MM.1S (cell line): Measurements from ENCODE around the gene KRT38.

ENCODE experiments used
- DNase-seq: peaks from one replicate; pipeline ENCODE4 v3.0.0-alpha.2; 2015
- H2AFZ ChIP-seq: fragments of 300-600 bp; sonication (generic); 2 replicates; pipeline ENCODE4 v1.6.0; 2016; ENCODE audit warnings: antibody characterized with exemption, low read length
- H3F3A ChIP-seq: fragments of 300-600 bp; sonication (generic); 2 replicates; pipeline ENCODE4 v1.6.1; 2016; ENCODE audit warnings: mild to moderate bottlenecking, antibody characterized with exemption, low read length, moderate library complexity, mixed read lengths; ENCODE audit not compliant: insufficient read depth
- H3K27ac ChIP-seq: fragments of 300-600 bp; sonication (generic); 2 replicates; pipeline ENCODE4 v1.5.1; 2016; ENCODE audit warnings: mild to moderate bottlenecking, low read length
- H3K27me3 ChIP-seq: fragments of 300-600 bp; sonication (generic); replicated peaks from 2 replicates; pipeline ENCODE4 v1.6.0; 2016; ENCODE audit warnings: low read length; ENCODE audit not compliant: insufficient read depth
- H3K36me3 ChIP-seq: fragments of 300-600 bp; sonication (generic); replicated peaks from 2 replicates; pipeline ENCODE4 v1.6.1; 2016; ENCODE audit warnings: mild to moderate bottlenecking, low read length, mixed read lengths; ENCODE audit not compliant: insufficient read depth
- H3K4me1 ChIP-seq: fragments of 300-600 bp; sonication (generic); 2 replicates; pipeline ENCODE4 v1.6.1; 2016; ENCODE audit warnings: low read length, mixed read lengths
- H3K4me2 ChIP-seq: fragments of 300-600 bp; sonication (generic); 2 replicates; pipeline ENCODE4 v1.6.0; 2016; ENCODE audit warnings: low read depth, low read length
- H3K4me3 ChIP-seq: fragments of 300-600 bp; sonication (generic); 2 replicates; pipeline ENCODE4 v1.5.1; 2016; ENCODE audit warnings: low read length, mixed read lengths
- H3K79me2 ChIP-seq: fragments of 300-600 bp; sonication (generic); 2 replicates; pipeline ENCODE4 v1.6.1; 2016; ENCODE audit warnings: mixed run types, low read length, mixed read lengths
- H3K9ac ChIP-seq: fragments of 300-600 bp; sonication (generic); 2 replicates; pipeline ENCODE4 v1.6.1; 2016; ENCODE audit warnings: low read length, mixed read lengths
- H3K9me2 ChIP-seq: fragments of 300-600 bp; sonication (generic); replicated peaks from 2 replicates; pipeline ENCODE4 v1.6.1; 2016; ENCODE audit warnings: mild to moderate bottlenecking, low read length, mixed read lengths; ENCODE audit not compliant: insufficient read depth
- H3K9me3 ChIP-seq: fragments of 300-600 bp; sonication (generic); replicated peaks from 2 replicates; pipeline ENCODE4 v1.6.1; 2016; ENCODE audit warnings: mild to moderate bottlenecking, low read length, mixed read lengths; ENCODE audit not compliant: insufficient read depth
- H4K20me1 ChIP-seq: fragments of 300-600 bp; sonication (generic); 2 replicates; pipeline ENCODE4 v1.6.1; 2016; ENCODE audit warnings: mild to moderate bottlenecking, low read length, moderate library complexity, mixed read lengths; ENCODE audit not compliant: insufficient read depth
- CTCF ChIP-seq: fragments of 300-600 bp; sonication (generic); IDR thresholded peaks from 2 replicates; pipeline ENCODE4 v1.5.1; 2016; ENCODE audit warnings: antibody characterized with exemption, low read length, mixed read lengths
- EZH2 ChIP-seq: fragments of 300-600 bp; sonication (generic); optimal IDR thresholded peaks from 2 replicates; pipeline ENCODE3; 2017; ENCODE audit warnings: low read depth, mild to moderate bottlenecking, antibody characterized with exemption, low read length, mixed read lengths
- EZH2phosphoT487 ChIP-seq: fragments of 300-600 bp; sonication (generic); IDR thresholded peaks from 2 replicates; pipeline ENCODE4 v1.6.1; 2018; ENCODE audit warnings: antibody characterized with exemption, low read length

The KRT38 gene

GRCh38 chr17:41444640-41445039 lies 3.9 kb upstream of the KRT38 start:
- no peaks in the 10 kb centered on the region for H3K27me3 ChIP-seq
- TF ChIP-seq EZH2phosphoT487: no peak
- no peak for TF ChIP-seq CTCF
- TF ChIP-seq EZH2: no peak
- H3F3A ChIP-seq: no peaks in the 10 kb centered on the region

GRCh38 chr17:41444186-41444585 lies 3.4 kb upstream of the KRT38 start:
- Histone ChIP-seq H3K9ac (no peak overlapping the region), H3K4me1 (no peaks in the 10 kb centered on the region), H3K9me3 (no peaks in the 10 kb centered on the region), H3K4me3 (no peak overlapping the region), H2AFZ (no peak overlapping the region), H3K9me2 (no peaks in the 10 kb centered on the region), H3K27ac (no peak overlapping the region), H3F3A (no peaks in the 10 kb centered on the region), H3K4me2 (no peak overlapping the region), H4K20me1 (no peaks in the 10 kb centered on the region), H3K27me3 (no peaks in the 10 kb centered on the region), H3K36me3 (no peaks in the 10 kb centered on the region), H3K79me2 (no peaks in the 10 kb centered on the region)
- DNase-seq: no peak
- TF ChIP-seq CTCF: no peak
- no peak for TF ChIP-seq EZH2
- no peak for TF ChIP-seq EZH2phosphoT487

More at GRCh38 chr17:41444640-41445039, 3.9 kb upstream of the KRT38 start:
- H4K20me1 ChIP-seq: no peaks in the 10 kb centered on the region
- H3K9ac ChIP-seq: no peak overlapping the region
- no peak overlapping the region for H3K4me3 ChIP-seq
- no peaks in the 10 kb centered on the region for H3K9me3 ChIP-seq
- no peaks in the 10 kb centered on the region for H3K4me1 ChIP-seq
- no peaks in the 10 kb centered on the region for H3K79me2 ChIP-seq
- no peaks in the 10 kb centered on the region for H3K36me3 ChIP-seq
- H3K27ac ChIP-seq: no peak overlapping the region
- H3K9me2 ChIP-seq: no peaks in the 10 kb centered on the region
- no peak overlapping the region for H2AFZ ChIP-seq
- no peak overlapping the region for H3K4me2 ChIP-seq
- no peak for DNase-seq

- H3K79me2 ChIP-seq: no peaks in the 10 kb centered on the region
- no peaks in the 10 kb centered on the region for H3F3A ChIP-seq
- H3K9me2 ChIP-seq: no peaks in the 10 kb centered on the region
- no peaks in the 10 kb centered on the region for H3K36me3 ChIP-seq
- no peaks in the 10 kb centered on the region for H3K9me3 ChIP-seq
- H3K27ac ChIP-seq: no peak overlapping the region
- H2AFZ ChIP-seq: no peak overlapping the region
- H3K4me3 ChIP-seq: no peak overlapping the region
- H4K20me1 ChIP-seq: no peaks in the 10 kb centered on the region
- TF ChIP-seq EZH2phosphoT487: no peak
- no peak for TF ChIP-seq CTCF
- no peak for TF ChIP-seq EZH2
- H3K27me3 ChIP-seq: no peaks in the 10 kb centered on the region
- no peak for DNase-seq
- no peak overlapping the region for H3K9ac ChIP-seq
- no peaks in the 10 kb centered on the region for H3K4me1 ChIP-seq
- no peak overlapping the region for H3K4me2 ChIP-seq
Measured at GRCh38 chr17:41442739-41443138, 2.0 kb upstream of the KRT38 start.
